Naive thymus-derived CD8-positive, alpha-beta T cell (primary cell): Measurements from ENCODE around the gene TMEM218. TPM values are rescaled to one million over a fixed set of nuclear protein-coding genes. Genes with fewer than 3 reads are reported as not detected.
"Not testable (repeated sequence)": the region's sequence is repeated elsewhere in the genome, so short reads cannot be mapped to it uniquely, and the experiment has no call there.

Source experiments
- ATAC-seq, 2 donors: fragments of 150-1000 bp; cut with Tn5 transposase in 1 of 2; sonication (Bioruptor Pico), chemical (Tn5 transposase) in 1 of 2; 1 replicate in 1 of 2; 2 replicates in 1 of 2; pipeline ENCODE4 v1.10.0; 2021; ENCODE audit warnings: mild to moderate bottlenecking in 2 of 2, moderate library complexity in 2 of 2
- POLR2A ChIA-PET: fragments of 350-600 bp; sonication (Branson Sonifier 250); formaldehyde crosslinking; loops from one replicate; lab custom pipeline; 2021; ENCODE audit warnings: antibody characterized with exemption; lab: Charles Lee
- DNase-seq, 10 donors: peaks; one replicate each; pipeline versions ENCODE4 v3.0.0 to v3.0.0-alpha.2; 2020 to 2022
- H3K27ac Mint-ChIP-seq, 10 donors: one replicate each; pipeline ENCODE4 v1.8.0; 2020 to 2022; ENCODE audit warnings: mild to moderate bottlenecking in 10 of 10, mixed read lengths in 10 of 10, moderate library complexity in 4 of 10, inconsistent platforms in 1 of 10
- H3K27me3 Mint-ChIP-seq, 5 donors: one replicate each; pipeline ENCODE4 v1.8.0; 2021 to 2022; ENCODE audit warnings: mixed read lengths in 5 of 5
- H3K36me3 Mint-ChIP-seq, 3 donors: one replicate each; pipeline ENCODE4 v1.8.0; 2020 to 2022; ENCODE audit warnings: mixed read lengths in 3 of 3, mild to moderate bottlenecking in 2 of 3, inconsistent platforms in 1 of 3
- H3K4me1 Mint-ChIP-seq, 4 donors: one replicate each; pipeline ENCODE4 v1.8.0; 2021 to 2022; ENCODE audit warnings: mixed read lengths in 4 of 4
- H3K4me3 Mint-ChIP-seq, 10 donors: one replicate each; pipeline ENCODE4 v1.8.0; 2020 to 2022; ENCODE audit warnings: mild to moderate bottlenecking in 10 of 10, mixed read lengths in 10 of 10, moderate library complexity in 6 of 10, inconsistent platforms in 1 of 10
- H3K9me3 Mint-ChIP-seq, 9 donors: one replicate each; pipeline ENCODE4 v1.8.0; 2020 to 2022; ENCODE audit warnings: mixed read lengths in 9 of 9, mild to moderate bottlenecking in 3 of 9, inconsistent platforms in 1 of 9, moderate library complexity in 1 of 9
- polyA plus RNA-seq, 3 donors: library from polyadenylated mRNA; unstranded; fragments of 300-500 nt; fragmentation: Illumina TruSeq; gene quantifications; one replicate each; pipeline ENCODE4 v1.2.3, GENCODE V29; 2021
- total RNA-seq, 8 experiments: library from RNA in 2 of 8; stranded (reverse) in 2 of 8; gene quantifications; one replicate each; pipeline ENCODE4 v1.2.3 and lab custom pipeline; 2021 to 2026

Gene TMEM218
- total and polyA plus RNA-seq, 5 experiments from 2014 or later = 12.2 to 40.1 (median 30.0) TPM

- H3K36me3 Mint-ChIP-seq = peaks cover 15 to 76% (median 47%) of the 10 kb centered on the region in 3 donors
- H3K9me3 Mint-ChIP-seq = no peaks in the 10 kb centered on the region
- POLR2A ChIA-PET = no interaction called here
Observed at GRCh38 chr11:125100136-125100535, 11.3 kb downstream of the TMEM218 start.

GRCh38 chr11:125094731-125095130 is 16.7 kb downstream of the TMEM218 start:
- Mint-ChIP-seq H3K4me1 (peaks cover 0 to 11% (median 2%) of the 10 kb centered on the region in 4 donors), H3K4me3 (no peak overlapping the region), H3K36me3 (peaks cover 0 to 46% (median 25%) of the 10 kb centered on the region in 3 donors), H3K27me3 (no peaks in the 10 kb centered on the region), H3K27ac (no peak overlapping the region), H3K9me3 (no peaks in the 10 kb centered on the region)
- POLR2A ChIA-PET = no interaction called here
- DNase-seq (no peak), ATAC-seq (no peak)

More at GRCh38 chr11:125100136-125100535, 11.3 kb downstream of the TMEM218 start:
- ATAC-seq (no peak), DNase-seq (no peak)
- no peak overlapping the region for H3K4me3 Mint-ChIP-seq
- H3K27me3 Mint-ChIP-seq = no peaks in the 10 kb centered on the region
- H3K4me1 Mint-ChIP-seq = peaks cover under 1 to 2% (median 2%) of the 10 kb centered on the region in 4 donors
- H3K27ac Mint-ChIP-seq = no peak overlapping the region

DNA sequence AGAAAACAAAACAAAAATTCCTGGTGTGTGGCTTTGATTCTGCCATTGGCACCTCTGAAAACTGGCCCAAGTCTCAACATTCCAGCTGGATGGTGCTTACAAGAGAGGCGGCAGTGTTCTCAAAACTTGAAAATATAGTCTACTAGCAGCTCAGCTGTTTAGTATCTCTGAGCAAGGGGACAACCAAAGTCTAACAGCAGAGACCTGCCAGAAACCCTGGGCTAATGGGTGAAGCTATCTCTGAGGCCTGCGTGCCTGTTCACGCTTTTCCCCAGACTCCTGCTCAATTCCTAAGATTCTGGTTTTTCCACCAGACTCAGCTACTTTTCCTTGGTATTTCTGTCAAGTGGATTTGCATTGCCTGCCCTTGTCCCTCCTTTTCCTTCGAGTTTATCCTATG is 17.9 kb downstream of the TMEM218 start:
- Mint-ChIP-seq H3K4me3 (no peak overlapping the region), H3K27me3 (no peaks in the 10 kb centered on the region), H3K36me3 (peaks cover 0 to 36% (median 15%) of the 10 kb centered on the region in 3 donors), H3K9me3 (no peaks in the 10 kb centered on the region), H3K4me1 (peaks cover 0 to 11% (median 2%) of the 10 kb centered on the region in 4 donors), H3K27ac (peak overlapping the region in 2 of 10 donors; percentile 20 to 48)
- DNase-seq = no peak
- POLR2A ChIA-PET = no interaction called here
- ATAC-seq = no peak

DNA sequence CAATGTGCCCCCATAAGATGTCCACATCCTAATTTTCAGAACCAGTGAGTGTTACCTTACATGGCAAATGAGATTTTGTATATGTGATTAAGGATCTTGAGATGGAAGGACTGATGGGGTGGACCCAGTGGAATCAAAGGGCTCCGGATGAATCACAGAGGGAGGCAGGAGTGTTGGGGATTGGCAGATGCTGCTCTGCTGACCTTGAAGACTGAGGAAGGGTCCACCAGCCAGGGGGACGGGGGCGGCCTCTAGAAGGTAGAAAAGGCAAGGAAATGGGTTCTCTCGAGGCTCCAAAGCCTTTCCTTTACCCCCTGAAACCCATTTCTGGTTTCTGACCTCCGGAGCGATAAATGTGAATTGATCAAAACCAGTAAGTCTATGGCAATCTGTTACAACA is 18.8 kb downstream of the TMEM218 start:
- ATAC-seq (no peak), DNase-seq (no peak)
- POLR2A ChIA-PET = no interaction called here
- H3K9me3 Mint-ChIP-seq = no peaks in the 10 kb centered on the region
- H3K4me3 Mint-ChIP-seq = no peak overlapping the region
- H3K36me3 Mint-ChIP-seq = peaks cover 0 to 27% (median 7%) of the 10 kb centered on the region in 3 donors
- H3K27ac Mint-ChIP-seq = peak overlapping the region in 2 of 10 donors; percentile 45 to 74
- H3K4me1 Mint-ChIP-seq = peaks cover 0 to 11% (median 2%) of the 10 kb centered on the region in 4 donors
- H3K27me3 Mint-ChIP-seq = no peaks in the 10 kb centered on the region

DNA sequence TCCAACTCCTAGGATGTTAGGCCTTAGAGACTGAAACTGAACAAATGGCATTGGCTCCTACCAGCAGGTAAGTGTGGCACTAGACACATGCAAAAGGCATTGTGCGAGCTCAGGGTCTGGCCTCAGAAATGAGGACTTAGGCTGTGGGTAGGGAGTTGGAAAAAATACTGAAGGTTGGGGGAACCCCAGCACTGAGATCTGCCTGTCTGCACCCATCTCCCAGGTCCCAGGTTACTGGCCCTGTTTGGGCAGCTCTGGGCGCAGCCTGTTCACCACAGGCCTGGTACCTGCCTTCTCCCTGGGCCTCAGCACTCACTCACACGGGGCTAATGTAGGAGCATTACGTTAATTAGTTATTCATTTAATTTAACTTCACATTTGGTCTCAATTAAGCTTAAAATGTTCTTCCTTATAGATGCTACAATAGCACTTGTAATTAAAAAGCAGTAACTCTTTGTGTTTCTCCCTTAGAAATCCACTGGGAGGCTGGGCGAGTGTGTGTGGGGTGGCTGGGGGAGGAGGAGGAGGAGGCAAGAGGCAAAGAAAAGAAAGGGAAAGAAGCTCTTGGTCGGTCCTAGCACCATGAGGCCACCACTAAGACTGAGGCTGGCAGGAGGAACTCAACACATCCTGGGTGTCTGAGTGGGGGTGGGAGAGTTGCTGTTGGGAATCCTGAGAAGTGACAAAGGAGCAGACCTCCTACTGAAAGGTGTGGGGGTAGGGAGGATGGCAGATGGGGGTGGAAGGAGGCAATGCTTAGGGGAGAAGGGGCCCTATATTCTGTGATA is 19.4 kb downstream of the TMEM218 start:
- Mint-ChIP-seq H3K27me3 (no peaks in the 10 kb centered on the region), H3K4me1 (peaks cover 0 to 11% (median 2%) of the 10 kb centered on the region in 4 donors), H3K9me3 (no peaks in the 10 kb centered on the region), H3K27ac (peak overlapping the region in 2 of 10 donors; percentile 5 to 74), H3K4me3 (no peak overlapping the region), H3K36me3 (peaks cover 0 to 22% (median 5%) of the 10 kb centered on the region in 3 donors)
- POLR2A ChIA-PET = no interaction called here
- ATAC-seq (no peak), DNase-seq (no peak)

DNA sequence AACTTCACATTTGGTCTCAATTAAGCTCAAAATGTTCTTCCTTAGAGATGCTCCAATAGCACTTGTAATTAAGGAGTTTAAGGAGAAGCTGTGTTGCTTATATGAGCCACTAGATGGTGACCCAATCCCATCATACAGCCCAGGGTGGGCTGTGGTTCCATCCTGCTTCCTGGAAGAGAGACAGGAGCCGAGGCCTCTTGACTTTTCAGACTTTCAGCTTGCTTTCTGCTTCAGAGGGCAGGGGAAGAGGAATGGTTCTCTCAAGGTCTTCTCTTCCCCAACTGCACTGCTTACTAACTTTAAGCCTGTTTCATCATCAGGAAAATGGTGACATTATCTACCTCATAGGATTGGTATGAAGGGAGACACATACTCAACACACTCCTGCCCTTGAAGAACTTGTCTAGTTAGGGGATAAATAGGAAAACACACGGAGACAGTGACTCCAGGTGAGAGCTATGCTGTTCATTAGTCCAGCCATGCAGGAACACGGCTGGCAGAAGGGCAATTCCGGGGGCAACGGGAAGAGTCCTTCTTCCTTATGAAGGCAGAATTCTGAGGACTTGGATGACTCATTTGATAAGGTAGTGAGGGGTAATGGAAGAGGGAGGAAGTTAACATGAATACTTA is 20.1 kb downstream of the TMEM218 start:
- H3K27me3 Mint-ChIP-seq = no peaks in the 10 kb centered on the region
- peak overlapping the region in 2 of 10 donors; percentile 74 to 82 for H3K27ac Mint-ChIP-seq
- H3K36me3 Mint-ChIP-seq = peaks cover 0 to 17% (median 5%) of the 10 kb centered on the region in 3 donors
- POLR2A ChIA-PET = interaction anchor here (1.0 kb wide), 1 partner anchor 138 kb away, joined by 3 read pairs; the partner anchor contains the start of gene CCDC15
- H3K4me3 Mint-ChIP-seq = no peak overlapping the region
- H3K4me1 Mint-ChIP-seq = peaks cover 0 to 11% (median 2%) of the 10 kb centered on the region in 4 donors
- no peaks in the 10 kb centered on the region for H3K9me3 Mint-ChIP-seq
- ATAC-seq (no peak), DNase-seq (peak in 1 of 10 donors; percentile 15)

DNA sequence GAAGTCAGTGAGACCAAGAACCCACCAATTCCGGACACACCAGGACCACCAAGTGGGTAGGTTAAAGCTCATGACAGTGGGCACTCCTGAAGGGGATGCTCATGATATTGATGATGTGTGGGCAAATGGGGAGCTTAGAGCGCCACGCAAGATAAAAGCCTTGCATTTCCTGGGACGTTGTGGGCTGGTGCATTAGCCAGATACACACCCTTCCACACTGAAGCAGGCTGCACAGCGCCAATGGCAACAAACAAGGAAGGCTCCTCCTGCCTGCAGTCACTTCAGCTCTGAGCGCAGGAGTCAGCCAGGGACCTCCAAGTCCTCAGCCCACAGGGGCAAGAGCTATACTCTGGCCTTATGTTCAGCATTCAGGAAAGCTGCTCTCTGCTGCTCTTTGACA is 20.6 kb downstream of the TMEM218 start:
- Mint-ChIP-seq H3K27ac (peak overlapping the region in 2 of 10 donors; percentile 37 to 74), H3K27me3 (no peaks in the 10 kb centered on the region), H3K4me1 (peaks cover 0 to 11% (median 2%) of the 10 kb centered on the region in 4 donors), H3K36me3 (peaks cover 0 to 12% (median 3%) of the 10 kb centered on the region in 3 donors), H3K9me3 (no peaks in the 10 kb centered on the region), H3K4me3 (no peak overlapping the region)
- ATAC-seq (no peak), DNase-seq (no peak)
- POLR2A ChIA-PET = interaction anchor here (0.5 to 1.0 kb wide), 2 partner anchors 32 to 137 kb away, joined by 3 to 4 read pairs; partner anchors contain the start of gene CCDC15

DNA sequence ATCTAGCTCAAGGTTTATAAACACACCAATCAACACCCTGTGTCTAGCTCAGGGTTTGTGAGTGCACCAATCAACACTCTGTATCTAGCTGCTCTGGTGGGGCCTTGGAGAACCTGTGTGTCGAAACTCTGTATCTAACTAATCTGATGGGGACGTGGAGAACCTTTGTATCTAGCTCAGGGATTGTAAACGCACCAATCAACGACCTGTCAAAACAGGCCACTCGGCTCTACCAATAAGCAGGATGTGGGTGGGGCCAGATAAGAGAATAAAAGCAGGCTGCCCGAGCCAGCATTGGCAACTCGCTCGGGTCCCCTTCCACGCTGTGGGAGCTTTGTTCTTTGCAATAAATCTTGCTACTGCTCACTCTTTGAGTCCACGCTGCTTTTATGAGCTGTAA is 21.3 kb downstream of the TMEM218 start:
- not testable (repeated sequence) for ATAC-seq, H3K9me3 Mint-ChIP-seq, DNase-seq, H3K36me3 Mint-ChIP-seq, H3K27me3 Mint-ChIP-seq, H3K4me3 Mint-ChIP-seq
- Mint-ChIP-seq H3K4me1 (peaks cover 0 to 11% (median 2%) of the 10 kb centered on the region in 4 donors), H3K27ac (peak overlapping the region in 1 of 10 donors; percentile 43)
- POLR2A ChIA-PET = interaction anchor here (1.0 kb wide), 1 partner anchor 137 kb away, joined by 3 read pairs; the partner anchor contains the start of gene CCDC15

- H3K36me3 Mint-ChIP-seq, H3K4me3 Mint-ChIP-seq, H3K27ac Mint-ChIP-seq, DNase-seq, H3K27me3 Mint-ChIP-seq, H3K9me3 Mint-ChIP-seq, POLR2A ChIA-PET, ATAC-seq: not testable (repeated sequence)
- peaks cover 0 to 11% (median 2%) of the 10 kb centered on the region in 4 donors for H3K4me1 Mint-ChIP-seq
Observed at GRCh38 chr11:125089481-125089880, 21.9 kb downstream of the TMEM218 start.

DNA sequence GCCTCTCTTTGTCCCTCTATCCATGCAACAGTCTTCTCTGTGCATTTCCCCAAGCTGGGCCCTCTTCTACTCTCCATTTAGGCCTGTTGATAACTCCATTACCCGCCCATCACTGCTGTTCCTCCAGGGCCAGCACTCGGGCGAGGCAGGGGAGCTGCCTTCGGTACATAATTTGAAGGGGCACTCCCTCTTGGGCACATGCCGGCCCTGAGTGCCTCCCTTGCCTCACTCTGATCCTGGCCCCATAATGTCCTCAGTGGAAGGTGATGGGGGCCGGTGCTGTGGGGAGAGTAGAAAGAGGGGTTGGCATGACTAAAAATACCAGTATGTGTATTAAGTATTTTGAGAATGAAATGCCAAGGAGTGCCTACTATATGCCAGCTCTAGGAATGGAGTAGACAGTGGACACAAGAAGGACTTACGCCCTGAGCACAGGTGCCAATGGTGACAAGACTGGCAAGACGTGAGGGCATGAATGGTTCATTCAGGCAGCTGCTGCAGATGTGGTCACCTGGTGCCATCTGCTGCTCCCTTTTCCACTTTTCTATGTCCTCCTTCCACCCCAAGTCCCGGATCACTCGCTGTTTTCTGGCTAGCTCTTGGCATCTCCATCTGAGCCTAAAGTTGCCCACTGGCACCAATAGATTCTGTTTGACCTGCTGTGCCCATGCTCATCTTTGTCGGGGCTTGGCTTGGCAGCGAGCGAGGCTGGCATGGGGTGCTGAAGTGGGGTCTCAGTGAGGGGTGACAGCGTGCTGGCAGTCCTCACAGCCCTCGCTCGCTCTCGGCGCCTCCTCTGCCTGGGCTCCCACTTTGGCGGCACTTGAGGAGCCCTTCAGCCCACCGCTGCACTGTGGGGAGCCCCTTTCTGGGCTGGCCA is 22.6 kb downstream of the TMEM218 start:
- H3K4me1 Mint-ChIP-seq = peaks cover 0 to 11% (median 2%) of the 10 kb centered on the region in 4 donors
- no peaks in the 10 kb centered on the region for H3K27me3 Mint-ChIP-seq
- DNase-seq = no peak
- H3K36me3 Mint-ChIP-seq = peaks cover 0 to 2% (median 0%) of the 10 kb centered on the region in 3 donors
- ATAC-seq = no peak
- H3K4me3 Mint-ChIP-seq = no peak overlapping the region
- POLR2A ChIA-PET = no interaction called here
- no peaks in the 10 kb centered on the region for H3K9me3 Mint-ChIP-seq
- H3K27ac Mint-ChIP-seq = peak overlapping the region in 1 of 10 donors; percentile 82

DNA sequence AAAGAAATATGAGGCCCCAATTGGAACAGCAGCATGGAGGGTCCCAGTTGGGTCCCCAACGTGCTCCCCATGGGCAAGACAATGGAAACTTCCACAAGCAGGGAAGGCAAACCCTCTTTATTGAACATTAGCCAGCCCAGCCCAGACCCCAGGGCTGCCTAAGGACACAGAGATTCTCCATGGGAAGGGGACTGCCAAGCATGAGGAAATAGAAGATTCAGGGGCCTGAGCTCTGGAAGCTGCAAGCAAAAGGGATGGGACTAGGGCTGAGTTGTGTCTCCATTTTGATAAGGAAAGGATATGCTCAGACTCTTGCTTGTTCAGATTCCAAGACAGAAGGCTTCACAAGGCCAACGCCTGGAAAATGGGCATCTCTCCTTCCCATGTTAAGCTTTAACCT is 23.3 kb downstream of the TMEM218 start:
- H3K36me3 Mint-ChIP-seq = no peaks in the 10 kb centered on the region
- H3K9me3 Mint-ChIP-seq = no peaks in the 10 kb centered on the region
- H3K27me3 Mint-ChIP-seq = no peaks in the 10 kb centered on the region
- POLR2A ChIA-PET = interaction anchor here (0.7 kb wide), 1 partner anchor 11 kb away, joined by 3 read pairs; no protein-coding TSS in a partner anchor
- peaks cover 0 to 11% (median 2%) of the 10 kb centered on the region in 4 donors for H3K4me1 Mint-ChIP-seq
- no peak overlapping the region for H3K4me3 Mint-ChIP-seq
- H3K27ac Mint-ChIP-seq = peak overlapping the region in 2 of 10 donors; percentile 71 to 82
- ATAC-seq (no peak), DNase-seq (no peak)
